ENCODE results near the gene DNER. TPM values are rescaled to one million over a fixed set of nuclear protein-coding genes. Genes with fewer than 3 reads are reported as not detected.

The DNER gene
- total and polyA plus RNA-seq, 10 of the 15 experiments (the other 5 are each of a cell fraction or from before 2014, with no cell fraction given), result 0.04 to 0.08 (median 0.07) TPM; not detected in 7

- in situ Hi-C loops (cut with MboI) (no loop called here), intact Hi-C loops (cut with micrococcal nuclease; ENCODE audit: unreplicated experiment) (no loop called here)
- H3K79me2 ChIP-seq (ENCODE audit: control insufficient read depth, insufficient read depth, low read length), result no peaks in the 10 kb centered on the region
- ATAC-seq, result no peak
- no peak overlapping the region for H3K27ac ChIP-seq (ENCODE audit: control insufficient read depth, insufficient read depth)
- H3K4me2 ChIP-seq (ENCODE audit: control insufficient read depth, insufficient read depth), result no peak overlapping the region
- BruUV-seq (replicated peaks), result no TSS peak
- SMC1A ChIA-PET (ENCODE audit: uncharacterized antibody, unreplicated experiment), result interaction anchor here (1.0 kb wide), 1 partner anchor 18 kb away, joined by 3 read pairs; no protein-coding TSS in a partner anchor
- CTCF ChIA-PET, result no interaction called here
- H3K9ac ChIP-seq (ENCODE audit: control insufficient read depth, insufficient read depth, low read length), result no peak overlapping the region
- no peak overlapping the region for H2AFZ ChIP-seq (ENCODE audit: control insufficient read depth, low read depth, low read length)
- H4K20me1 ChIP-seq (ENCODE audit: control insufficient read depth, insufficient read depth), result no peaks in the 10 kb centered on the region
- DNase-seq (ENCODE audit: low read depth, low spot score), result no peak
- POLR2A ChIA-PET, result no interaction called here
- RAD21 ChIA-PET (ENCODE audit: unreplicated experiment), result no interaction called here
- H3K36me3 ChIP-seq (ENCODE audit: control insufficient read depth in 2 of 2, insufficient read depth in 2 of 2, low read length in 1 of 2), result no peaks in the 10 kb centered on the region
- no peak for FAIRE-seq
- no peak overlapping the region for H3K4me3 ChIP-seq
- TF ChIP-seq RFX5 (IDR thresholded peaks at IDR 0.05; ENCODE audit: low read depth, low read length) (no peak), BMI1 (IDR thresholded peaks at IDR 0.05; ENCODE audit: borderline replicate concordance) (no peak), ZNF622 (IDR thresholded peaks at IDR 0.05) (no peak), CHD1 (IDR thresholded peaks at IDR 0.05; ENCODE audit: low read depth, low read length) (no peak), SUZ12 (IDR thresholded peaks at IDR 0.05; ENCODE audit: unreplicated experiment) (no peak), SKIL (IDR thresholded peaks at IDR 0.05; ENCODE audit: low read depth, poor library complexity, severe bottlenecking) (no peak)
- no peaks in the 10 kb centered on the region for H3K27me3 ChIP-seq (replicated peaks in 1 of 2; ENCODE audit: control insufficient read depth in 2 of 2, insufficient read depth in 2 of 2, low read length in 1 of 2)
- no peaks in the 10 kb centered on the region for H3K4me1 ChIP-seq (ENCODE audit: control insufficient read depth, insufficient read depth, low read length)
- H3K9me3 ChIP-seq (replicated peaks; ENCODE audit: control insufficient read depth, insufficient read depth, low read length), result no peaks in the 10 kb centered on the region
These were observed 54.0 kb downstream of the DNER start for GRCh38 chr2:229660391-229660790.

GRCh38 chr2:229658004-229658403 lies 56.4 kb downstream of the DNER start:
- no peak for ATAC-seq
- no peaks in the 10 kb centered on the region for H3K4me1 ChIP-seq (ENCODE audit: control insufficient read depth, insufficient read depth, low read length)

More at GRCh38 chr2:229658004-229658403, 56.4 kb downstream of the DNER start:
- Histone ChIP-seq H3K36me3 (ENCODE audit: control insufficient read depth in 2 of 2, insufficient read depth in 2 of 2, low read length in 1 of 2) (no peaks in the 10 kb centered on the region), H3K4me3 (no peak overlapping the region), H3K27me3 (replicated peaks in 1 of 2; ENCODE audit: control insufficient read depth in 2 of 2, insufficient read depth in 2 of 2, low read length in 1 of 2) (no peaks in the 10 kb centered on the region; a peak in 2 of 4 replicates), H2AFZ (ENCODE audit: control insufficient read depth, low read depth, low read length) (no peak overlapping the region), H3K9me3 (replicated peaks; ENCODE audit: control insufficient read depth, insufficient read depth, low read length) (no peaks in the 10 kb centered on the region), H4K20me1 (ENCODE audit: control insufficient read depth, insufficient read depth) (no peaks in the 10 kb centered on the region), H3K9ac (ENCODE audit: control insufficient read depth, insufficient read depth, low read length) (no peak overlapping the region), H3K4me2 (ENCODE audit: control insufficient read depth, insufficient read depth) (no peak overlapping the region), H3K79me2 (ENCODE audit: control insufficient read depth, insufficient read depth, low read length) (no peaks in the 10 kb centered on the region), H3K27ac (ENCODE audit: control insufficient read depth, insufficient read depth) (no peak overlapping the region)
- FAIRE-seq (no peak), DNase-seq (ENCODE audit: low read depth, low spot score) (no peak)
- in situ Hi-C loops (cut with MboI) (no loop called here), intact Hi-C loops (cut with micrococcal nuclease; ENCODE audit: unreplicated experiment) (no loop called here)
- BruUV-seq (replicated peaks), result no TSS peak
- 41% methylated on average over 4 of the region's 4 CpGs for WGBS (ENCODE audit: insufficient coverage, insufficient replicate concordance, low lambda C conversion rate, missing lambda C conversion rate)
- ChIA-PET SMC1A (ENCODE audit: uncharacterized antibody, unreplicated experiment) (no interaction called here), RAD21 (ENCODE audit: unreplicated experiment) (no interaction called here), CTCF (no interaction called here), POLR2A (no interaction called here)
- no peak for TF ChIP-seq TBL1XR1 (IDR thresholded peaks at IDR 0.05; ENCODE audit: low read depth, low read length)
- no peak for TF ChIP-seq ZBTB4 (CRISPR knock-in tag; IDR thresholded peaks at IDR 0.05)
- no peak for TF ChIP-seq RELA (IDR thresholded peaks at IDR 0.05; ENCODE audit: borderline replicate concordance, partially characterized antibody)
